Activated naive CD8-positive, alpha-beta T cell treated with anti-CD3 and anti-CD28 coated beads, Interleukin-2, amount 50 U/mL, for 24 hours (primary cell): Measurements from ENCODE around the gene GPX8.
A peak's percentile ranks its signal among the peaks of the same experiment; 100 is the strongest.

Experiments used
- ATAC-seq: fragments of 150-1000 bp; cut with Tn5 transposase; one replicate; pipeline ENCODE4 v1.10.0; 2021
- DNase-seq: peaks from one replicate; pipeline ENCODE4 v3.0.0; 2021
- H3K27ac Mint-ChIP-seq: one replicate; pipeline ENCODE4 v1.8.0; 2021; ENCODE audit warnings: mild to moderate bottlenecking, mixed read lengths
- H3K27me3 Mint-ChIP-seq: one replicate; pipeline ENCODE4 v1.8.0; 2021; ENCODE audit warnings: mixed read lengths
- H3K36me3 Mint-ChIP-seq: one replicate; pipeline ENCODE4 v1.8.0; 2021; ENCODE audit warnings: low read depth, mixed read lengths
- H3K4me1 Mint-ChIP-seq: one replicate; pipeline ENCODE4 v1.8.0; 2021; ENCODE audit warnings: mixed read lengths
- H3K4me3 Mint-ChIP-seq: one replicate; pipeline ENCODE4 v1.8.0; 2021; ENCODE audit warnings: mild to moderate bottlenecking, moderate library complexity, mixed read lengths
- H3K9me3 Mint-ChIP-seq: one replicate; pipeline ENCODE4 v1.8.0; 2021; ENCODE audit warnings: mixed read lengths

The GPX8 gene

GRCh38 chr5:55159763-55160492, at the start of gene GPX8:
TSS of gene GPX8 (plus strand) at chr5:55160171. CDS start at chr5:55160193, 22 bp downstream.
- H3K4me1 Mint-ChIP-seq = no peaks in the 10 kb centered on the region
- no peak within 1 kb of the TSS for H3K27ac Mint-ChIP-seq
- no peak within 1 kb of the TSS for H3K4me3 Mint-ChIP-seq
- ATAC-seq (peak; percentile 52), DNase-seq (no peak)
- H3K27me3 Mint-ChIP-seq = peaks cover 17% of the 10 kb centered on the region
- H3K36me3 Mint-ChIP-seq = no peaks in the 10 kb centered on the region
- H3K9me3 Mint-ChIP-seq = no peaks in the 10 kb centered on the region

- no peak overlapping the region for H3K4me3 Mint-ChIP-seq
- H3K36me3 Mint-ChIP-seq = no peaks in the 10 kb centered on the region
- H3K4me1 Mint-ChIP-seq = peaks cover 25% of the 10 kb centered on the region
- no peak for DNase-seq
- ATAC-seq = no peak
- H3K27ac Mint-ChIP-seq = no peak overlapping the region
- no peaks in the 10 kb centered on the region for H3K27me3 Mint-ChIP-seq
- H3K9me3 Mint-ChIP-seq = no peaks in the 10 kb centered on the region
Measured at GRCh38 chr5:55110217-55110616, 49.8 kb upstream of the GPX8 start.

- Mint-ChIP-seq H3K9me3 (no peaks in the 10 kb centered on the region), H3K27me3 (no peaks in the 10 kb centered on the region), H3K36me3 (no peaks in the 10 kb centered on the region), H3K27ac (no peak overlapping the region), H3K4me3 (no peak overlapping the region), H3K4me1 (peaks cover 17% of the 10 kb centered on the region)
- DNase-seq (no peak), ATAC-seq (no peak)
Measured at GRCh38 chr5:55113327-55113726, 46.6 kb upstream of the GPX8 start.

GRCh38 chr5:55114061-55114460, 45.9 kb upstream of the GPX8 start:
- H3K27ac Mint-ChIP-seq = no peak overlapping the region
- no peak overlapping the region for H3K4me3 Mint-ChIP-seq

GRCh38 chr5:55123365-55123764, 36.6 kb upstream of the GPX8 start:
- Mint-ChIP-seq H3K27me3 (no peaks in the 10 kb centered on the region), H3K9me3 (no peaks in the 10 kb centered on the region), H3K27ac (no peak overlapping the region), H3K36me3 (no peaks in the 10 kb centered on the region), H3K4me1 (no peaks in the 10 kb centered on the region), H3K4me3 (no peak overlapping the region)
- ATAC-seq (no peak), DNase-seq (no peak)

More at GRCh38 chr5:55114061-55114460, 45.9 kb upstream of the GPX8 start:
- H3K9me3 Mint-ChIP-seq = no peaks in the 10 kb centered on the region
- ATAC-seq (peak; percentile 33), DNase-seq (no peak)
- no peaks in the 10 kb centered on the region for H3K27me3 Mint-ChIP-seq
- peaks cover 13% of the 10 kb centered on the region for H3K4me1 Mint-ChIP-seq
- H3K36me3 Mint-ChIP-seq = no peaks in the 10 kb centered on the region

- ATAC-seq (peak; percentile 94), DNase-seq (peak; percentile 28)
- H3K4me1 Mint-ChIP-seq = peaks cover 19% of the 10 kb centered on the region
- H3K4me3 Mint-ChIP-seq = peak overlapping the region; percentile 41
- peaks cover 15% of the 10 kb centered on the region for H3K27me3 Mint-ChIP-seq
- peaks cover 13% of the 10 kb centered on the region for H3K36me3 Mint-ChIP-seq
- peaks cover 20% of the 10 kb centered on the region for H3K9me3 Mint-ChIP-seq
- peak overlapping the region; percentile 69 for H3K27ac Mint-ChIP-seq
Measured at GRCh38 chr5:55134053-55134722, 25.8 kb upstream of the GPX8 start.

- peaks cover 3% of the 10 kb centered on the region for H3K36me3 Mint-ChIP-seq
- H3K27me3 Mint-ChIP-seq = peaks cover 10% of the 10 kb centered on the region
- H3K4me3 Mint-ChIP-seq = no peak overlapping the region
- DNase-seq (no peak), ATAC-seq (no peak)
- peaks cover 30% of the 10 kb centered on the region for H3K4me1 Mint-ChIP-seq
- peaks cover 9% of the 10 kb centered on the region for H3K9me3 Mint-ChIP-seq
- no peak overlapping the region for H3K27ac Mint-ChIP-seq
Measured at GRCh38 chr5:55136521-55136920, 23.4 kb upstream of the GPX8 start.

GRCh38 chr5:55140908-55141665, 18.9 kb upstream of the GPX8 start:
- H3K4me1 Mint-ChIP-seq = peaks cover 27% of the 10 kb centered on the region
- peak; percentile 42 for ATAC-seq
- H3K36me3 Mint-ChIP-seq = no peaks in the 10 kb centered on the region
- peaks cover 18% of the 10 kb centered on the region for H3K27me3 Mint-ChIP-seq
- H3K27ac Mint-ChIP-seq = no peak overlapping the region
- H3K9me3 Mint-ChIP-seq = no peaks in the 10 kb centered on the region
- no peak overlapping the region for H3K4me3 Mint-ChIP-seq
- peak; percentile 20 for DNase-seq

- H3K4me1 Mint-ChIP-seq = peaks cover 33% of the 10 kb centered on the region
- ATAC-seq (peak; percentile 79), DNase-seq (peak; percentile 15)
- no peaks in the 10 kb centered on the region for H3K9me3 Mint-ChIP-seq
- H3K4me3 Mint-ChIP-seq = no peak overlapping the region
- H3K27ac Mint-ChIP-seq = peak overlapping the region; percentile 68
- H3K36me3 Mint-ChIP-seq = no peaks in the 10 kb centered on the region
- peaks cover 23% of the 10 kb centered on the region for H3K27me3 Mint-ChIP-seq
Measured at GRCh38 chr5:55141945-55142690, 17.9 kb upstream of the GPX8 start.

- H3K9me3 Mint-ChIP-seq = no peaks in the 10 kb centered on the region
- H3K27me3 Mint-ChIP-seq = peaks cover 21% of the 10 kb centered on the region
- no peaks in the 10 kb centered on the region for H3K36me3 Mint-ChIP-seq
- DNase-seq (no peak), ATAC-seq (no peak)
- H3K27ac Mint-ChIP-seq = no peak overlapping the region
- no peak overlapping the region for H3K4me3 Mint-ChIP-seq
- H3K4me1 Mint-ChIP-seq = peaks cover 33% of the 10 kb centered on the region
Measured at GRCh38 chr5:55143624-55144023, 16.3 kb upstream of the GPX8 start.

GRCh38 chr5:55146080-55146479, 13.9 kb upstream of the GPX8 start:
- H3K4me1 Mint-ChIP-seq = peaks cover 26% of the 10 kb centered on the region
- H3K4me3 Mint-ChIP-seq = no peak overlapping the region
- H3K27me3 Mint-ChIP-seq = peaks cover 25% of the 10 kb centered on the region
- no peak for ATAC-seq
- no peak overlapping the region for H3K27ac Mint-ChIP-seq
- no peaks in the 10 kb centered on the region for H3K36me3 Mint-ChIP-seq
- H3K9me3 Mint-ChIP-seq = no peaks in the 10 kb centered on the region
- DNase-seq = no peak

- peaks cover 27% of the 10 kb centered on the region for H3K27me3 Mint-ChIP-seq
- peak; percentile 80 for DNase-seq
- peak; percentile 86 for ATAC-seq
- H3K27ac Mint-ChIP-seq = no peak overlapping the region
- no peak overlapping the region for H3K4me3 Mint-ChIP-seq
- H3K4me1 Mint-ChIP-seq = peaks cover 21% of the 10 kb centered on the region
- no peaks in the 10 kb centered on the region for H3K36me3 Mint-ChIP-seq
- H3K9me3 Mint-ChIP-seq = no peaks in the 10 kb centered on the region
Measured at GRCh38 chr5:55146543-55147151, 13.3 kb upstream of the GPX8 start.

- Mint-ChIP-seq H3K27me3 (peaks cover 31% of the 10 kb centered on the region), H3K4me1 (peaks cover 6% of the 10 kb centered on the region), H3K9me3 (no peaks in the 10 kb centered on the region), H3K36me3 (no peaks in the 10 kb centered on the region), H3K4me3 (no peak overlapping the region), H3K27ac (no peak overlapping the region)
- no peak for ATAC-seq
- DNase-seq = no peak
Measured at GRCh38 chr5:55149308-55149795, 10.6 kb upstream of the GPX8 start.
